ENCODE measurements around the gene PTPRD.

PTPRD gene

DNA sequence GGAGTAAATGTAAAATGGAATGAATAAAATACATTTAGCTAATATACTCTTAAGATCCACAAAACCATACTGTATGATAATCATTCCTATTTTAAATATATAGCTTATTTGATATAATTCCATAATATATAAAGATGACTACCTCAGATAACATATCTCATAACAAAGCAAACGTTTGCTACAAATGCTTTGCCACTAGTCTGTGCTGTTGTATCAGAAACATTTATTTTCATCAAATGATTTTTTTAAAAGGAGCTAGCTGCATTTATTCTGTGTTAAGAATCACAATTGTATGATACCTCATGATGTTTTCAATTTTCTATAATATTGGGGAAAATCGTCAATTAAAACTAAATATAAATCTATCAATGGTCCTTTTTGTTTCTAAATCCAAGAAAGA lies 567.2 kb downstream of the PTPRD start:
- no peak for DNase-seq

DNA sequence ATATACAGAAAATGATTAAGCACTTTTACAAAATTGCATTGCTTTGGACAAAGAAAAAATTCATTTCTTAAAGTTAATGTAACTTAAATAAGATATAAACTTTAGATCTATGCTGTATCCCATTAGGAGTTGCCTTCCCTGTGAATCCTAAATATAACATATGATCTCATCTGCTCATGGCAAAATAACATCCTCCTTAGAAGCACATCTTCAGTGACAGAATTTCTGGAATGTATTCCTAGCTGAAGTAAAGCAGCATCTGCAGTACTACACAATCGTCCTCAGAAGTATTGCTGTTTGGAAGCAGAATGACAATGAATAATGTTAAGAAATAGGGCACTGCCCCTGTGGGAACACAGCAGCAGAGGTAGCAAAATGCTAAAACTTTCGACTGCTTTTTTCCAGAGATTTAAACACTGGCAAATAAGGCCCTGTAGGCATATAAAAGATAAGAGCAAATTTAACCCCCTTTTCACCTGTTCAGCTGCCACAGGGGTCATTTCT lies 571.0 kb downstream of the PTPRD start:
- DNase-seq = no peak

DNA sequence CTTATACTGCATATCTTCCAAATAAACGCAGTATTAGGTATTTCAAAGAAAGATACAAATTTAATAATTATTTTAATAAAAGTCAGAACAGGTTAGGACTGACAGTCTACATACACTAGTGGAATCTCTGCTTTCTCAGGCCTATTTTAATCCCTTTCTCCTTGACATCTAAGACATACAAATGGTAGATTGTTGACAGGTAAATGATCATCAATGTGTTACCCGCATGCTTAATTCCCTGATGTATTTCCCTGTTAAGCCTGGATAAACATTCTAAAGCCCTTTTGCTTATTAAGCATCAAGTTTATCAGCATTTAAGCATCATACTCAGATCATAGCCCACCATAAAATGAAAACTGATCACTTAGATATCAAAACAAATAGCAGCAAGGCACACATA lies 576.7 kb downstream of the PTPRD start:
- no peak for DNase-seq

DNA sequence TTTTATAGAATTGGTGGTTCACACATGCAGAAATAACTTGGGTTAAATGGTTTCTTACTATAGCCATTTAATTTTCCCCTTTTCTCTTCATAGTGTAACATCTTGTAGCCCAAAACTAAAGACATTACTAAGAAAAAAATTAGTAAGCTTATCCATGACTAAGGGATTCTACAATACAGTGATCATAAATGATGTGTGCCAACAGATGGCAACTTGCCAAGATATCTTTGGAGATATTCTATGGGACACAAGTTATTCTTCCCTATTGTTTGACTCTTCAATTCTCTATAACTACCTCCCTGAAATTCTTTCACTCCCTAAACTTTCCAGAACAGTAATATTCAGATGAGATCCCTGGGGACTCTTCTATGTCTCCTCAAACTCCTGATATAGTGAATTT lies 580.6 kb downstream of the PTPRD start:
- no peak for DNase-seq

DNA sequence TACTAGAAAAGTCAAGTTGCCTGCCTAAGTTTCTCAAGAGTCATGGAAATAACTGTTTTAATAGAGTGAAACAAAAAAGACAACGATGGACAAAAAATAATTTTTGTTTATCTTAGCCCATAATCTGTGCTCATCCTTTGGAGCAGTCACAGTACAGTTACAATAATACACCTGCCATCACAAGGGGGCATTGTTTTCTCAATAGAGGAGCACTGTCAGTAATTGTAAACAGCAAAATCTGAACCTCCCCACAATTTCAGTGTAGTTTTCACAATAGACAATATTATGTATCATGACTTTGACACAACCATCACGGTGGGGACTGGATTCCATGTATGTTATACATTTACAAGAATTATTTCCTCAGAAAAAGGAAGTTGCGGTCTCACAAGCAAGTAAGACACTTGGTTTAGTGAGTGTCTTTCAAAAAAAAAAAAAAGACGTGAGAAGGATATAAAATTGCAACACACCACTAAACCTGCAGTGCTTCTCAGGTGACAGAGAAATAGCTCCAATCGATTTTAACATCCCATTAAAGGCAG lies 586.3 kb downstream of the PTPRD start:
- no peak for DNase-seq

DNA sequence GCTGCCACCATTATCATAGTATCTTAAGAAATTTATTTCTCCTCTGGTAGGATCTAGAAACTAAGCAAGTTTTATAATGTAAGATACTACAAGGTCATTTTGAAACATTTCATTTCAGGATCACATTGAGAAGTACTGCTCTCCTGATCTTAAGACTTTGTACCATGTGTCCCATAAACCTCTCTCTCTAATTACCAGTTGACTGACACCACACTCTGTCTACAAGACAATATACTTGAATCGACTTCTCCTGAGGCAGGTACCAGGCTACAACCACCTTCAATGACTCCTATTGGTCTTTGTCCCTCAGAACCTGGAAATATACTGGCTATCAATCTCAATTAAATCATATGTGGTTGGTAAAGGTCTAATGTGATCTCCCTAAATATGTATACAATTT lies 597.0 kb downstream of the PTPRD start:
- no peak for DNase-seq

DNA sequence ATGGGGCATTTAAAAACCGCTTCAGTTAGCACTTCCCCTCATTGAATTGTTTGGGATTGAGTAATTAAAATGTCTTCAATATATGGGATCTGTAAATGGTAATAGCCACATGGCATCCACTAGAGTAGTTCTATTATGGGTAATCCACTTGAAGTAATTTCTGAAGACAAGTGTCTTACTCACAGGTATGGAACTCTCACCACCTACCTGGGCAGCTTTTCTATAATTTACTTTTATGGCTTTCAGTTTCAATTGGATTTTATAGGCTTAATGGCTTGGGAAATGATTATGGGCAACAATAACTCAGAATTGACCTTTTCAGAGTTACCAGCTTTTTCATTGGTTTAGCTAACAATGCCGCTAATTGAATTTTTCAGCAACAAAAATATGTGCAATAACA lies 597.9 kb downstream of the PTPRD start:
- DNase-seq = no peak

DNA sequence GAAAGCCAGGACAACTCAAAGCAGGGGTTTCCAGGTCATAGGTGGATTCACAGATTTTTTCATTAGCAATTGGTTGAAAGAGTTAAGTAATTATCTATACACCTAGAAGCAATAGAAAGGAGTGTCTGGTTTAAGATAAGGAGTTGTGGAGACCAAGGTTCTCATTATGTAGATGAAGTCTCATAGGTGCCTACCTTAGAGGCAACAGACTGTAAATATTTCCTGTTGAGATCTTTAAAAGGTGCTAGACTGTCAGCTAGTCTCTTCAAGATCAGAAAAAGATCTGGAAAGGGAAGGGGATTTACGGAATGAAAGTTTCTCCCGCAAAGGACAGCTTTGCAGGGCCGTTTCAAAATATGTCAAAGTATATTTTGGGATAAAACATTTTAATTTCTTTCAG lies 603.4 kb downstream of the PTPRD start:
- no peak for DNase-seq

DNA sequence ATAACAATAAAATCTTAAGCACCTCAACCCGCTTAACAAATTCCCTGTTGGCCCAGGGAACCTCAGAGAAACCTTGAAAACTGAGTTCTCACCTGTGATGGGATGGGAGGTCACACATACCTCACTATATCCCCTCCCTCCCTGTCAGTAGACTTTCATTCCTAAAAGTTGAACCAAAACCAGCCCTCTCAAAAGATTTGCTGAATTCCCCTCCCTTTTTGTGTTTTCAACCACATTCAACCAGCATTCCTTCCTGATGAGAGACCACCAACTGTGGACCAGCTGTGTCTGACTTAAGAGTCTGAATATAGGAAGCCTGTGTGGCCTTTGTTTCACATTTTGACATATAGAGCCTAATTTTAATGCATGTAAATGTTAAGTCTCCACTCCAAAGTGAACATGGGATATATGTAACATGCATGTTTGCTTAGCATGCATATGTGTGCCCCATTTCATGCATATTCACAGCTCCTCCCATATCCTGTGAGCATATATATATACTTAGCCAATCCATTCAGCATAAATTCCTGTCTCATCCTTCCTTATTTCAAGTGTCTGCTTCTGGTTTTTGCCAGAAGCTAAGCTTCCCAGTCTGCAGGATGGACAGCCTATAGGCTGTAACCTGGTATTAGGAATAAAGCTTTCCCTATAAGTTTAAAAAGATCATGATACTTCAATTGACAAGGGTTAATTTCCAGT lies 604.6 kb downstream of the PTPRD start:
- DNase-seq = no peak

DNA sequence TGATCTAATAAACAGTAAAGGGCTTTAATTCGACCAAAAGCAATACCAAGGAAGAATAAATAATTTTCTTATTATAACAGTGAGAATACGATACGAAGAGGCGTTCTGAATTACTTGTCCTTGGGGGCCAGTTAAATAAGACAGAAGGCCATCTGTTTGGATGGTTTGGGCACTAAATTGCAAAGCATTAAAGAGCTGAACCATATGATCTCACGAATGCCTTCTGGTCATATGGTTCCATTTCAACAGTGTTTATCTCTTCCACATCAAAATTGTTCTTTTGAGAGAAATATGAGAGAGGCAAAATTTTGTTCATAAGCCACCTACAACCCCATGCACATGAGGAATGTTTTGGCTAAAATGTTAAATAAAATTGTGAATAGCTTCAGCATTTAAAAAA lies 605.4 kb downstream of the PTPRD start:
- no peak for DNase-seq

DNA sequence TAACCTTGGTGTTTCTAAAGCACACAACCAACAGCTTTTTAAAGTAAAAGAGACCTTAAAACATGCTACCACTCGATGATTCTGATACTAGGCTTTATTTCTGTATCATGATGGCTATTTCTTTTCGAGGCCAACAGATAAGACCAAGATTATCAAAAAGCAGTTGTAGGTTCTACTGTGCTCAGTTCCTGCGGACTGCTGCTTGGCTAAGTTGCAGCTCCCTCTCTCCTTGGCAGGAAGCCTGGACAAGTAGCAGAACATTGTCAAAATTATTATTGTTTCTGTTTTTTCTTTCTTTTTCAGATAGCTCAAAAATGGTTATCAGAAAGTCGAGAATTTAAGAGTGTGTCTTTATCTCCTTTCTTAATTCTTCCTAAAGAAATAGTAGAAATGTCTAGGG lies 607.6 kb downstream of the PTPRD start:
- no peak for DNase-seq

DNA sequence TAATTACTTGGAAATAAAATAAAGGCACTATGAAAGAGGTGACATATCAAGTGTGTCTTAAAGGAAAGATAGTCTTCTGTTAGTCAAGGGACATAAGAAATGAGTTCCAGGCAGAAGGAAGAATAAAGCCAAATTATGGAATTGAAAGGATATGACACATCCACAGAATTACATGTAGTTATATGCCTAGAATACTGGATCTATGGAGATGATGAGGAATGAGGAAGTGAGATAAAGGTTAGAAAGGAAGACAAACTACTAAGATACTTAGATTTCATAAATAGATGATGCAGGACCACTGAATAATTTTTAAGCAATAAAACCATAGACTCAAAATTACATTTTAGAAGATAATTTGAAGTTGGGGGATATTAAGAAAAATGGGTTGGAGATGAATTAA lies 609.8 kb downstream of the PTPRD start:
- DNase-seq = no peak

DNA sequence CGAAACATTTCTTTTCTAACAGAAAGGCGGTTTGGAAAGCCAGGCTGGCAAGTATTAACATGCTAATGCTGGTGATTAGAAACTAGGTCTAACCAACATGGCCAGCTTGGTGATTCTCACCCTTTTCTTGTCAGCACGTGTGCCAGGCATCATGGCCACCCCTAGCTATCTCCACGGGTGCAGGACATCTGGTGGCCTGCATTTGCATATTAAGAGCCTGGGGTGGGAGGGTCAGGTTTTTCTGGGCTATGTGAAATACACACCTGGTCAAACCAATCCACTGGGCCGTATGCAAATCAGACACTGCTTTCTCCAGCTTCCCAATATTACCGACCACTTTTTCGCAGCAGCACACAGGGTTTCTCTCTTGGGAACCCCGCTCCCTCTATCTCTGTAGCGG lies 612.1 kb downstream of the PTPRD start:
- DNase-seq = no peak

DNA sequence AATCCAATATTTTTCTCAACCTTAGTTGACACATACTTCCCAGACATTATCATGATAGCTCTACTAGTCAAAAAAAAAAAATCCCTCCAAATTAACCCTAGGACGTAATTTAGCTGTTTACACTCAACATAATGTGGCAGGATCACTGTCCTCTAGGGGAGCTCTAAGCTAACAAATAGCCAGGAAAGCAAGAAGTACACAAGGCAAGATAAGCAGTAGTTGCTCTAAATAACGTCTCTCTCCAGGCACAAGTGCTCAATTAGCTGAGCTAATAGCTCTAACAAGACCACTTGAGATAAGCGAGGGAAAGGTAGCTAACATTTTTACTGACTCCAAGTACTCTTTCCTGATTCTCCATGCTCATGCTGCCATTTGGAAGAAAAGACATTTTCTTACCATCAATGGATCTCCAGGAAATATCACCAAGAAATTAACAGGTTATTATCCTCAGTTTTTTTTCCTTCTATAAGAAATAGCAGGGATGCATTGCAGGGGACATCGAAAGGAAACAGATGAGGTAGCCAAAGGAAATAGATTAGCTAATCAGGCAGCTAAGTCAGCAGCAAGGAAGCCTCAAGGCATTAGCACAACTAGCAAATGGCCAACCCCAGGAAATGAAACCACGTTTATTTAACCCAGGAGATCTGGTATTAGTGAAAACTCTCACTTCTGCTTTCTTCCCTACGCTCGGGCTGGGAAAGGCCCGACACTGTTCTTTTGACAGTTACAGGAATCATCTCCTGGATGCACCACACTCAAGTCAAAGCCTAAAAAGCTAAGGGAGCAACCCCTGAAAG lies 614.1 kb downstream of the PTPRD start:
- DNase-seq = no peak

DNA sequence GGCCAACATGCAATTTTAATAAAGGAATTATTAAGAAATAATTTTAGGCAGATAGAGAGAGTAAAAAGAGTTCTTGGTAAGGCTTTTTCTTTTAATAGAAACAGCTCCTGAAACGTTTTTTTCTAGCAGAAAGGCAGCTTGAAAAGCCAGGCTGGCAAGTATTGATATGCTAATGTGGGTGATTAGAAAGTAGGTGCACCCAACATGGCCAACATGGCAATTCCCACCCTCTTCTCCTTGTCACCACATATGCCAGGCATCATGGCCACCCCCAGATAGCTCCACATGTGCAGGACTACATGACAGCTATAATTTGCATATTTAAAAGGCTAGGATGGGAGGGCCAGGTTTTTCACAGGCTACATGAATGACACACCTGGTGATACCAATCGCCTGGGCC lies 615.2 kb downstream of the PTPRD start:
- no peak for DNase-seq

DNA sequence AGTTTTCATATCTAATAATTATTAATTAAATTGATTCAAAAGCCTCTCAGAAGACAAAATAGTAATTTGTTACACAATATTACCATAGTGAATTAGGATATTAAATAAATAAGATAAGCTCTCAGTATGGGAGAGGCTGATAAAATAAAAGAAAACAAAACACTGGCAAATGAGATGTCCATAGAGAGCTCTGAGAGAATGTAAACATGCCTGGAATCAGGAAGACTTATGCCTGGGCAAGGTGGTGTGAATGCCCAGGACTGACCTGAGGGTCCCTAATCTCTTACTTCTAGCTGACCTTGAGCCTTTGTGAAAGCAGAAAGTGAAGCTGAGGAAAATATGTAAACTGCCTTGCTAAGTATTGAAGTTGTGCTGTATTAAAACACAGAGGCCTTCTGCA lies 616.5 kb downstream of the PTPRD start:
- DNase-seq = no peak

DNA sequence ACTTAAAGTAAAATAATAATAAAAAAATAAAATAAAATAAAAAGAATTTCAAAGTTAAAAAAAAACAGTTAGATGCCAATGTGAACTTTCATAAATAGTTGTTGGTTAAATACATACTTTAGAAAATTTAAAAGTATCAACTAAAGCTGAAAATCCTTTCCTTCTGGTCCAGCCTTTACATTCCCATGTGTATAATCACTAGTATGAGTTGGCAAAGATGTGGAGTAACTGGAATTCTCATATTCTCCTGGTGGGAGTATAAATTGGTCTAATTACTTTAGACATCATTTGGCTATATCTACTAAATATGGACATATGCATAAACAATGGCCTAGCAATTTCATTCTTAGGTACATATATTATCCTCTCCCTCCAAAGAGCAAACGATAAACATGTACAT lies 619.9 kb downstream of the PTPRD start:
- no peak for DNase-seq

DNA sequence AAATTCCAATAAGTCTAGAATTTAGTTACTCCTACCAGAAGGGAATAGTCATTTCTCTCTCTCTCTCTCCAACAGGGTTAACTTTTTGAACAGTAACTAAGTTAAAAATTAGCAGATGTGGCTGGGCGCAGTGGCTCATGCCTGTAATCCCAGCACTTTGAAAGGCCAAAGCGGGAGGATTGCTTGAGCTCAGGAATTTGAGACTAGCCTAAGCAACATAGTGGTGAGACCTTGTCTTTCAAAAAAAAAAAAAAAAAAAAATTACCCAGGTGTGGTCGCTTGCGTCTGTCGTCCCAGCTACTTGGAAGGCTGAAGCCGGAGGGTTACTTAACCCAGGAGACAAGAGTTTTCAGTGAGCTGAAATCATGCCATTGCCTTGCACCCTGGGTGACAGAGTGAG lies 639.7 kb downstream of the PTPRD start:
- no peak for DNase-seq

DNA sequence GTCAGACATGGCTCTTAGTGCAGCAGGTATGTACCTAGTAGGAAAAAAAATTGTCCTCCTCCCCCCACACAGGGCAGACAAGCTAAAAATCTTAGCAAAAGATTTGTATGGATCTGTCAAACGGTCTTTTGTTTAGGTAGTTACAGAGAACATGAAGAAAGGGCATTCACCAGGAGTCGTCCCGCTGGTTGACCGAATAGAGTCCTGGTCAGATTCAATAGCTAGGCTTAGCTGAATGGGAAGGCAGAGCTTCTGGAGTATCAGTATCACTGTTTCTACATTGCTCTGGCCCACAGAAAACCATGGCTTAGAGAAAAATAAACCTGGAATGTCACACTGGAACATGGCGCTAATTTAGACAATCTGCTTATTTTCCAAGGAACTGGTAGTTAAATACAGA lies 642.3 kb downstream of the PTPRD start:
- DNase-seq = no peak

DNA sequence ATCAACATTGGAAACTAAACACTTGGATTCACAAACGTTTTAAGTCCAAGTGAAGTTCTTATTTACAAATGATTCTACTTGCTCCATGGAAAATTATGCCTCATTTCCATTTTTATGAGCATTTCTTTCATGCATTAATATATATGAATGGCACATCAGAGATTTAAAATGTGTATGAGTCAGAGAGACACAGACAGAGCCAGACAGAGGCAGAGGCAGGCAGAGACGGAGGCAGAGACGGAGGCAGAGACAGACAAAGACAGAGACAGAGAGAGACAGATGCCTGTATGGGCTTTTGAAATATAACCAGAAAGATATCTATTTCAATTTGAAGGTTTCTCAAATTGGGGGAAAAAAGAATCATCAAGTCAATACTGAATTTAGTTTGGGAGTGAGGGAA lies 649.0 kb downstream of the PTPRD start:
- no peak for DNase-seq

DNA sequence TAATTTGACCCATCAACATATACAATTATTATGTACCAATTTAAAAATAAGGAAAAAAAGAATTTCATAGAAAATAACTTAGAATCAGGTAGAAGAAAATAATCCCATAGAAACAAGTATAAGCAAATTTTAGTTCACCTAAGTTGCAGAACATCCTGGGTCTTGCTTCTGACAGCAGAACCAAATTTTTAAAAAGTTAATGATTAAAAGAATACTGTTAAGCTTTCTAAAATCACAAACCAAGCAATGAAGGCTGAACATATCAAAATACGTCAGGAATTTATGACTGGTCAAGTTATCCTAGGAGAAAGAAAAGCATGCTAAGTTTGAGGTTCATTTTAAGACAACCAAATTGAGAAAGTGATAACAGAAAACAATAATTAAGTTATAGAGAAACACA lies 650.9 kb downstream of the PTPRD start:
- DNase-seq = no peak

DNA sequence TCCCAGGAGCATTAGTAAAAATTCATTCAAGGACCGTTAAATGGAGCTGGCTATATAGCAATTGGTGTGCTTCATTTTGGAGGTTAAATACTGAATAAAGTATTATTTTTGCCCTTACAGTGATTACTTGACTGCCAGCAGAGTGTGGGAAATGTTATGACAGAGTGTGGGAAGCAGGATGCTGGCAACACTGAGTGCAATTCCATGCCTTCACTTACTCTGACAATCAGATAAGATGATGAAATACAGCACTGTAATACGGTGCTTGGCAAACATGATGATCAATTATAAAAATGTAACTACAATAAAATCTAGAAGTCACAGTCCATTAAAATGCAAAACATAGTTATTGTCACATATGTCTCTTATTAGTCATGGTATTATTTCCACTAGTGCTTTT lies 651.3 kb downstream of the PTPRD start:
- no peak for DNase-seq

DNA sequence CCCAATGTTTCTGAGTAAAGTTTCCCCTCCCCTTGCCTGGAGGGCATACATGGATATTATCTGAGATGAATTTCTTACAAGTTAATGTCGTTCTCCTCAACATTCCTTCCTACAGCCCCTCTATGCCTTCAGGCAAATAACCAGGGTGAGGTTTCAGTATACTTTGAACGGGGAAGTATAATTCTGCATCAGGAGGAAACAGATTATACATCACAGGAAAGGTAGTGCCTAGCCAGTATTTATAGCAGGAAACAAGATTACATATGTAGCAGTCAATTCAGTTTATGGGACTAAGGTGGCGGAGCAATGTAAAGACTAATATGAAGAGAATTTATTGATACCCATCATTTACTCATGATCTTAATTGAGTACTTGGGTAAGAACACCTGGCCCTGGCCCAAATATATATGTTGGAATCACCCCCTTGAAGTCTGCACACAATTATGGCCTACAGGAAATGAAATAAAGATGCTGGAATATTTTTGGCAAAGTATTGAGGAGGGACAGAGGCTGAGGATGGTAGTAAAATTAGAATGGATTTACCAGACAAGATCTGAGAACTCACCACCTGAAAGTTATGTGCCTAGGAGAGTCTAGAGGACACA lies 661.1 kb downstream of the PTPRD start:
- no peak for DNase-seq

DNA sequence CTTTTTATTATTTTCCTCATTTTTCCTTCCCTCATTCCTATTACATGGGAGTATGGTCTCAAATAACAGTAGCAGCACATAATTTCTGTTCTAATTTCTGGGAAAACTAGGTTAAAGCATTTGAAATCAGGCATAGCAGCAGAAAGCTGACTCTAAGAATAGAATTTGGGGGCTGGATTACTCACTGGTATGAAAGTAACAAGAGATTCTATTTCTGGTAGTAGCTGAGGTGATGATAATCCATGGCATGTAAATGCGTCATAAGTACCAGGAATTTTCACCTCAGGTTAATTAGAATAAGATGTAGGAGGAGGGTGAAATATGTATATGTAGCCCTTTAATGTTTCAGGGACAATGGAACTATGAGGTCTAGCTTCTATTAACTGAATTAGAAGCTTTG lies 662.0 kb downstream of the PTPRD start:
- no peak for DNase-seq

Data from stimulated activated CD4-positive, alpha-beta T cell treated with anti-CD3 and anti-CD28 coated beads, Interleukin-2, amount 100 ng/mL, for 24 hours (primary cell).